Activated naive CD8-positive, alpha-beta T cell treated with anti-CD3 and anti-CD28 coated beads for 36 hours (primary cell): ENCODE results near the gene LIMS2. TPM values are rescaled to one million over a fixed set of nuclear protein-coding genes. Genes with fewer than 3 reads are reported as not detected.

Experiments
- DNase-seq: peaks from one replicate; pipeline ENCODE4 v3.0.0; 2021
- H3K27ac Mint-ChIP-seq: one replicate; pipeline ENCODE4 v1.8.0; 2022; ENCODE audit warnings: mild to moderate bottlenecking, moderate library complexity, mixed read lengths
- H3K27me3 Mint-ChIP-seq: one replicate; pipeline ENCODE4 v1.8.0; 2022; ENCODE audit warnings: mild to moderate bottlenecking, mixed read lengths
- H3K36me3 Mint-ChIP-seq: one replicate; pipeline ENCODE4 v1.8.0; 2021; ENCODE audit warnings: mild to moderate bottlenecking, mixed read lengths
- H3K4me1 Mint-ChIP-seq: one replicate; pipeline ENCODE4 v1.8.0; 2021; ENCODE audit warnings: mixed read lengths
- H3K4me3 Mint-ChIP-seq: one replicate; pipeline ENCODE4 v1.8.0; 2022; ENCODE audit warnings: mild to moderate bottlenecking, moderate library complexity, mixed read lengths
- H3K9me3 Mint-ChIP-seq: one replicate; pipeline ENCODE4 v1.8.0; 2022; ENCODE audit warnings: mixed read lengths
- total RNA-seq, 2 experiments: library from RNA; stranded (reverse); gene quantifications; one replicate each; pipeline ENCODE4 v1.2.3, GENCODE V29; 2021

LIMS2 gene
- total RNA-seq, 2 experiments from 2014 or later, result 14.6 to 15.8 TPM

DNA sequence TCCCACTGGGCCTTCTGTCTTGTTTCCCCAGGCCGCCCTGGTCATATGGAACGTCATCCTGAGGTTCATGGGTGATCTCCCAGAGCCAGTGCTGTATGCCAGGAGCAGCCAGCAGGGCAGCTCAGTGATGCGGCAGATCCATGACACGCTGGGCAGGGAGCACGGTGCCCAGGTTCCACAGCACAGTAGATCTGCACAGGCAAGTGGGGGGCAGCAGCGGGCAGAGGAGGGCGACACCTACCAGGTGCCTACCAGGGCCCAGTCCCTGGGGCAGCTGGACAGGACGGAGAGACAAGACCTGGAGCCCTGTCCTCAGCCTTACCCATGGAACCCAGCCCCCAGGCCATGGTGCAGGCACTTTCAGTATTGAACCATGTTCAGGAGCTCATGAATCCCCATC is 65.5 kb downstream of the LIMS2 start:
- Mint-ChIP-seq H3K9me3 (peaks cover 9% of the 10 kb centered on the region), H3K27ac (no peak overlapping the region), H3K4me3 (no peak overlapping the region), H3K36me3 (peaks cover 3% of the 10 kb centered on the region), H3K4me1 (peaks cover 5% of the 10 kb centered on the region), H3K27me3 (no peaks in the 10 kb centered on the region)
- DNase-seq, result no peak

- Mint-ChIP-seq H3K4me3 (no peak overlapping the region), H3K27me3 (no peaks in the 10 kb centered on the region), H3K9me3 (peaks cover 9% of the 10 kb centered on the region), H3K4me1 (peaks cover 8% of the 10 kb centered on the region), H3K27ac (no peak overlapping the region), H3K36me3 (peaks cover 3% of the 10 kb centered on the region)
- no peak for DNase-seq
These were observed 66.1 kb downstream of the LIMS2 start for GRCh38 chr2:127609031-127609751.

- no peak overlapping the region for H3K4me3 Mint-ChIP-seq
- H3K36me3 Mint-ChIP-seq, result peaks cover 3% of the 10 kb centered on the region
These were observed 67.0 kb downstream of the LIMS2 start for GRCh38 chr2:127608061-127609030.

DNA sequence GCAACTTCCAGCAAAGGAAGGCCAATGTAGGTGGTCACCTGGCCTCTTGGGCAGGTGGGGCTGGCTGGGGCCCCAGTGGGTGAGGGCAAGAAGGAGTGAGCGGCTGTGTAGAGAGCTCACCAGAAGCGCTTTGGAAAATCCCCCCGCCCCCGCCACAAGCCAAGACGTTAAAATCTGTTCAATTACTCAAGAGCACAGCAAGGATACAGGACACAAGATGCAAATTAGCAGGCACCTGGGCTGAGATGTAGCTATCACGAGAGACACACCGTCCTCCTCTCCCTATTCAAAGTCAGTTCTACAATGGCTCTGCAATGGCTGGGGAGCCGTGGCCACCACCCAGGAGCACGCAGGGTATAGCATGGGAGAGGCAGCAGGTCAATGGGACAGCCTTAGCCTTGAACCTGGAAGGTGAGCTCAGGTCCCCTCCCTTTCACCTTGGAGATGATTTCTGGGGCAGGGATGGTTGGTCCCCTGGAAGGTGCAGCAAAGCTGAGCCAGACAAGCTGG is 67.9 kb downstream of the LIMS2 start:
- Mint-ChIP-seq H3K36me3 (peaks cover 3% of the 10 kb centered on the region), H3K4me3 (no peak overlapping the region), H3K27ac (no peak overlapping the region), H3K27me3 (no peaks in the 10 kb centered on the region), H3K4me1 (peaks cover 8% of the 10 kb centered on the region), H3K9me3 (peaks cover 6% of the 10 kb centered on the region)
- no peak for DNase-seq

More at GRCh38 chr2:127608061-127609030, 67.0 kb downstream of the LIMS2 start:
- no peak overlapping the region for H3K27ac Mint-ChIP-seq
- DNase-seq, result no peak
- H3K27me3 Mint-ChIP-seq, result no peaks in the 10 kb centered on the region
- H3K4me1 Mint-ChIP-seq, result peaks cover 8% of the 10 kb centered on the region
- H3K9me3 Mint-ChIP-seq, result peaks cover 5% of the 10 kb centered on the region

DNA sequence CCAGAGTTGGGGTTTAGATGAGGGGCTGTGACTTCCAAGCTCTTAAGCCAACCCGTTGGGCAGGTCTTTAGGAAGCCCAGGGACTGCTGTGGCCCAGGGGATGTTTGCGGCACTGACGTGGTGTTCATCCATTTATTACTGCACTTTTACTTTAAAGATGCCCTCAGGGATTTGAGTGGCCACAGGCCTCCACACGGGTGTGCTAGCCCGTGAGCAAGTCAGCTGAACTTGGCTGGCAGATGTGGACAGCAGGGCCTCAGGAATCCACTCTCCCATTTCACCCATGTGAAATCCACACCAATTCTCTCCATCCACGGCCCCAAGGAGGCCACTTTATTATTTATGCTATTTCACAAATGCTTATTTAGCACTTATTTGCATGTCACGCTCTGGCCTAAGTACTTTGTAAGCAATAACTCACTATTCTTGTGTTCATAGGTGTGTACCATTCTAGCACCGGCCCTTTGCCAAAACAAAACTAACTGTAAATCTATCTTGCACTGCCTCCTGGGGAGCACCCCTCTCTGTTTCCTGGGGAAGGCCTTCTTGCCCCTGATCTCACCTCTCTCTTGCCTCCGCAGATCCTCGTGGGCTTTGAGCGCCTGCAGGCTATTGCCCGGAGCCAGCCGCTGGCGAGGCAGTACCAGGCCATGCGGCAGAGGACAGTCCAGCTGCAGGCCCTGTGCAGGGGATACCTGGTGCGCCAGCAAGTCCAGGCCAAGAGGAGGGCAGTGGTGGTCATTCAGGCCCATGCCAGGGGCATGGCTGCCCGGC is 68.5 kb downstream of the LIMS2 start:
- Mint-ChIP-seq H3K9me3 (peaks cover 8% of the 10 kb centered on the region), H3K4me3 (no peak overlapping the region), H3K36me3 (peaks cover 5% of the 10 kb centered on the region), H3K4me1 (peaks cover 8% of the 10 kb centered on the region), H3K27ac (no peak overlapping the region), H3K27me3 (no peaks in the 10 kb centered on the region)
- DNase-seq, result no peak

DNA sequence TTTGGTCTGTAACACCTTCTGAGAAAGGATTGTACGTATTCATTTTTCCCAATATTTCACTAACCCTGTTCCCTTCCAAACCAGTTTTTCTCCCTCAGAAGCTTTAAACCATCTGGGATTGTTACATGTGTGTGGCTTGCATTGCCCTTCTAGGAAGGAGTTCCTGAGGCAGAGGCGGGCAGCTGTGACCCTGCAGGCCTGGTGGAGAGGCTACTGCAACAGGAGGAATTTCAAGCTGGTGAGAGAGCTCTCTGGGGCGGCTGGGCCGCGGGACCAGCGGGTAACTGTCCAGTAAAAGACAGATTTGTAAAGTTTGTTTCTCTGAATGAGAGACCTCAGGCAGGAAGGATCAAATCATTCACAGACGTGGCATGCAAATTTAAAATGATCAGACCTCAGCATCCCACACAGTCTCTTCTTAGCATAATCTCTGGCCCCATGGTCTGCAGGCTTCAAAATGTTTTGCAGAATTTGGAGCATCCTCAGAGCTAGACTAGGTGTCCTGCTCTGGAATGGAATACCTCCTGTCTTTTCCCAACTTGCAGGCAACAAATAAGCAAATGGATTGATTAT is 69.6 kb downstream of the LIMS2 start:
- Mint-ChIP-seq H3K27me3 (no peaks in the 10 kb centered on the region), H3K4me1 (peaks cover 8% of the 10 kb centered on the region), H3K36me3 (peaks cover 5% of the 10 kb centered on the region), H3K9me3 (peaks cover 12% of the 10 kb centered on the region), H3K27ac (no peak overlapping the region), H3K4me3 (no peak overlapping the region)
- no peak for DNase-seq

- peaks cover 5% of the 10 kb centered on the region for H3K36me3 Mint-ChIP-seq
- no peak overlapping the region for H3K27ac Mint-ChIP-seq
- DNase-seq, result no peak
- peaks cover 12% of the 10 kb centered on the region for H3K9me3 Mint-ChIP-seq
- peaks cover 8% of the 10 kb centered on the region for H3K4me1 Mint-ChIP-seq
- no peaks in the 10 kb centered on the region for H3K27me3 Mint-ChIP-seq
- H3K4me3 Mint-ChIP-seq, result no peak overlapping the region
These were observed 70.3 kb downstream of the LIMS2 start for GRCh38 chr2:127604986-127605385.

DNA sequence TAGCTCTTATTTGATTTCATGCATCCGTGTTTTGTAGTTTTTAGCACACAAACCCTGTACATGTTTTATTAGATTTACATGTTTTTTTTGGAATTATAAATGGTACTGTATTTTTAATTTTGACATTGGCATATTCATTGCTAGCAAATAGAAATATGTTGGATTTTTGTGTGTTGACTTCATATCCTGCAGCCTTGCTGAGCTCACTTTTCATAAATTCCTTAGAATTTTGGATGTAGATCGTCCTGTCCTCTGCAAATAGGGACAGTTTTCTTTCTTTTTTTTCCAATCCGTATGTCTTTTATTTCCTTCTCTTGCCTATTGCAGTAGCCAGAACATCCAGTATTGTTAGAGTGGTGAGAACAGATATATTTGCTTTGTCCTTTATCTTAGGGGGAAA is 76.1 kb downstream of the LIMS2 start:
- H3K36me3 Mint-ChIP-seq, result peaks cover 5% of the 10 kb centered on the region
- peaks cover 12% of the 10 kb centered on the region for H3K9me3 Mint-ChIP-seq
- no peaks in the 10 kb centered on the region for H3K27me3 Mint-ChIP-seq
- H3K4me3 Mint-ChIP-seq, result no peak overlapping the region
- DNase-seq, result no peak
- no peak overlapping the region for H3K27ac Mint-ChIP-seq
- H3K4me1 Mint-ChIP-seq, result peaks cover 3% of the 10 kb centered on the region

DNA sequence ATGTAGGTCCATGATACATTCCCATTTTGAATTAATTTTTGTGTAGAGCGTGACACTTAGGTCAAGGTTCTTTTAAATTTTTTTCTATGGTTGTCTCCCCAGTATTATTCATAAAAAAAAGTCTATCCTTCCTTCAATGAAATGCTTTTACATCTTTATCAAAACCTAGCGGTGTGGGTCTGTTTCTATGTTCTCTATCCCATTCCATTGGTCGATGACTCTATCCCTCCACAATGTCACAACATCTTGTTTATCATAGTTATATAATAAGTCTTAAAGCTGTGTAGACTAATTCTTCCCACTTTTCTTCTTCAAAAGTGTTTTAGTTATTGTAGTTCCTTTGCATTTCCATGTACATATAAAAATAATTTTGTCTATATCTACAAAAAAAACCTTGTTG is 76.6 kb downstream of the LIMS2 start:
- Mint-ChIP-seq H3K4me1 (peaks cover 3% of the 10 kb centered on the region), H3K36me3 (peaks cover 5% of the 10 kb centered on the region), H3K4me3 (no peak overlapping the region), H3K27ac (no peak overlapping the region), H3K27me3 (no peaks in the 10 kb centered on the region), H3K9me3 (peaks cover 12% of the 10 kb centered on the region)
- DNase-seq, result no peak

DNA sequence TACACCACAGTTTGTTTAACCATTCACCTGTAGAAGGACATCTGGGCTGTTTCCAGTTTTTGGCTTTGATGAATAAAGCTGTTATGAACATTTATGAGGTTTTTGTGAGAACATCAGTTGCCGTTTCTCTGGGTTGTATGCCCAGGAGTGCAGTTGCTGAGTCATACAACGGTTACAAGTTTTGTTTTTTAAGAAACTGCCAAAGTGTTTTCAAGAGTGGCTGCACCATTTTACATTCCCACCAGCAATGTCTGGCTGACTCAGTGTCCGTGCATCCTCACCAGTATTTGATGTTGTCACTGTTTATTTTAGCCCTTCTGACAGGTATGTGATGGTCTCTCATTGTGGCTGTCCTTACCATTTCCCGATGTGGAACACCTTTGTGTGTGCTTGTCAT is 77.3 kb downstream of the LIMS2 start:
- H3K4me3 Mint-ChIP-seq, result no peak overlapping the region
- no peak for DNase-seq
- peaks cover 7% of the 10 kb centered on the region for H3K9me3 Mint-ChIP-seq
- peaks cover 3% of the 10 kb centered on the region for H3K4me1 Mint-ChIP-seq
- peaks cover 4% of the 10 kb centered on the region for H3K36me3 Mint-ChIP-seq
- H3K27me3 Mint-ChIP-seq, result no peaks in the 10 kb centered on the region
- H3K27ac Mint-ChIP-seq, result no peak overlapping the region

DNA sequence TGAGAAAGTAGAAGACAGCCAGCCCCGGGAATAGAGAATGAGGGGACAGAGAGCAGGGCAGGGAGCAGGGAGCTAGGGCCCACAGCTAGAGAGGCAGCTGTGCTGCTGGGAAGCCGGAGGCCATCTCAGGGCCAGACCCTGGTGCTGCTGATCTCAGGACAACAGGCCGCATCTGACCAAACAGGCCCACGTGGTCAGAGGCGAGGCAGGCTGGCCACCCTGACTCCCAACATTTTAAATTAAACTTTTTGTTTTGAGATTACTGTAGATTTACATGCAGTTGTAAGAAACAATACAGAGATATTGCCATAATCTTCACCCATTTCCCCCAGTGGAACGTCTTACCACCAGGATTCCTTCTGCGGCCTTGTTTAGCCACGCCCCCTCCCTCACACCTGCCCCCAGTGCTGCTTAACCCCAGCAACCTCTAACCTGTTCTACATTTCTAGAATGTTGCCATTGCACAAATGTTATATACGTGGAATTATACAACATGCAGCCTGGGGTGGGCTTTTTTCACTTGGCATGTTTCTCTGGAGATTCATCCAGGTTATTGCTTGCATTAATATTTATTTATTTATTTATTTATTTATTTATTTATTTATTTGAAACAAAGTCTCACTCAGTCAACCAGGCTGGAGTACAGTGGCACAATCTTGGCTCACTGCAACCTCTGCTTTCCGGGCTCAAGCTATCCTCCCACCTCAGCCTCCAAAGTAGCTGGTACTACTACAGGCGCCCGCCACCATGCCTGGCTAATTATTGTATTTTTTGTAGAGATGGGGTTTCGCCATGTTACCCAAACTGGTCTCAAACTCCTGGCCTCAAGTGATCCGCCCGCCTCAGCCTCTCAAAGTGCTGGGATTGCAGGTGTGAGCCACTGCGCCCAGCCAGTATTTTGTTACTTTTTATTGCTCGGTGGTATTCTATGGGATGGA is 78.0 kb downstream of the LIMS2 start:
- H3K9me3 Mint-ChIP-seq, result peaks cover 6% of the 10 kb centered on the region
- H3K27me3 Mint-ChIP-seq, result no peaks in the 10 kb centered on the region
- no peak for DNase-seq
- peaks cover 2% of the 10 kb centered on the region for H3K36me3 Mint-ChIP-seq
- no peak overlapping the region for H3K4me3 Mint-ChIP-seq
- H3K4me1 Mint-ChIP-seq, result peaks cover 3% of the 10 kb centered on the region
- H3K27ac Mint-ChIP-seq, result no peak overlapping the region

- Mint-ChIP-seq H3K36me3 (no peaks in the 10 kb centered on the region), H3K27ac (no peak overlapping the region), H3K9me3 (peaks cover 4% of the 10 kb centered on the region), H3K27me3 (no peaks in the 10 kb centered on the region), H3K4me3 (no peak overlapping the region), H3K4me1 (peaks cover 3% of the 10 kb centered on the region)
- DNase-seq, result no peak
These were observed 78.9 kb downstream of the LIMS2 start for GRCh38 chr2:127596311-127597045.

DNA sequence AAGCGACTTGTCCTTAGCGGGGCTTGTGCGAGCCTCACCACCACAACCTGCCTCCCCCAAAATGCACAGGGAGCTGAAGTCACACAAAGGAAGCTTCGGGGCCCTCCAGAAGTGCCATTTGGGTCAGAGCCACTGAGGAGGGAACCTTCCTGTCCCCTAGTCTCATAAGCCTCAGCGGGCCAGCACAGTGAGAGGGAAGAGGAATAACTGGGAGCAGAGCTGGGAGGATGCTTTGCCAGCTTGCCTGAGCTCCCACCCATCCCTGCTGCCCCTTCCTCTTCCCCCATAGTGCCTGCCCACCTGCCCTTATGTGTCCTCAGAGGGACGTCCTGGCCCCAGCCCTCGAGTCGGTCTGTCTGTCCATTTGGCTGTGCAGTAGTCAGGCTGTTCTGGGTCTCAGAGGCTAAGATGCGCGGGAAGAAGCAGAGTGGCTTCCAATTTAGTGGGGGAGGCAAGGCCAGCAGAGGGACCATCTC is 81.2 kb downstream of the LIMS2 start:
- H3K4me1 Mint-ChIP-seq, result peaks cover 6% of the 10 kb centered on the region
- no peaks in the 10 kb centered on the region for H3K27me3 Mint-ChIP-seq
- no peaks in the 10 kb centered on the region for H3K36me3 Mint-ChIP-seq
- DNase-seq, result no peak
- H3K4me3 Mint-ChIP-seq, result no peak overlapping the region
- no peaks in the 10 kb centered on the region for H3K9me3 Mint-ChIP-seq
- H3K27ac Mint-ChIP-seq, result no peak overlapping the region
